GM18499 (cell line): ENCODE measurements around the gene AUTS2.

Source experiments
- ATAC-seq: cut with Tn5 transposase; IDR thresholded peaks from one replicate; pipeline ENCODE4 v1.9.1; 2021; ENCODE audit warnings: moderate number of reproducible peaks; ENCODE audit not compliant: insufficient read depth, unreplicated experiment

The AUTS2 gene

DNA sequence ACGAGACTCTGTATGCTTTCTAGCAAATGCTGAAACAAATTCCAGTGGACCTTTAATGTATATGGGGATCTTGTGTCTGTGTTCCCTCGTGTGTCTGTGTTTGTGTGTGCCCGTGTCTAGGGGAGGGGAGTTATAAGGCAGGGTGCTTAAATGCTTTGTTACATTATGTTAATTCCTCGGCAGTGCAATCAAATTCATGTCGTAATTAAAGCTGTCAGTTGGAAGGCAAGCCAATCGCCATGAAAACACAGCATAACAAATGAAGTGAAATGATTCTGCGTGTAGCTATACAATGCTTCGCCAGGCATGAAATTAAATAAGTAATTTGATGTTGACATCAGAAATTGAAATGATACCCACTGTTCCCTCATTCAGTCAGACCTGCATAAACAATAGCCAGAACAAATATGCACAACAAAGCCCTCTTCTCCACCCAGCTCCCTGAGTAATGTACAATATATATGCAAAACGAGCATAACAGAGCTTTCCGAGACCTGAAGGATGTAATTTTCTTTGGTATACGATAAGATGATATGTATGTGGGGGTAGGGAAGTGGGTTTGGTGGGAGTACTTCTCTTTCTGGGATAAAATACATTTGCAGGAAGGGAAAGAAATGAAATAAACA lies 534.1 kb downstream of the AUTS2 start:
- ATAC-seq = no peak

DNA sequence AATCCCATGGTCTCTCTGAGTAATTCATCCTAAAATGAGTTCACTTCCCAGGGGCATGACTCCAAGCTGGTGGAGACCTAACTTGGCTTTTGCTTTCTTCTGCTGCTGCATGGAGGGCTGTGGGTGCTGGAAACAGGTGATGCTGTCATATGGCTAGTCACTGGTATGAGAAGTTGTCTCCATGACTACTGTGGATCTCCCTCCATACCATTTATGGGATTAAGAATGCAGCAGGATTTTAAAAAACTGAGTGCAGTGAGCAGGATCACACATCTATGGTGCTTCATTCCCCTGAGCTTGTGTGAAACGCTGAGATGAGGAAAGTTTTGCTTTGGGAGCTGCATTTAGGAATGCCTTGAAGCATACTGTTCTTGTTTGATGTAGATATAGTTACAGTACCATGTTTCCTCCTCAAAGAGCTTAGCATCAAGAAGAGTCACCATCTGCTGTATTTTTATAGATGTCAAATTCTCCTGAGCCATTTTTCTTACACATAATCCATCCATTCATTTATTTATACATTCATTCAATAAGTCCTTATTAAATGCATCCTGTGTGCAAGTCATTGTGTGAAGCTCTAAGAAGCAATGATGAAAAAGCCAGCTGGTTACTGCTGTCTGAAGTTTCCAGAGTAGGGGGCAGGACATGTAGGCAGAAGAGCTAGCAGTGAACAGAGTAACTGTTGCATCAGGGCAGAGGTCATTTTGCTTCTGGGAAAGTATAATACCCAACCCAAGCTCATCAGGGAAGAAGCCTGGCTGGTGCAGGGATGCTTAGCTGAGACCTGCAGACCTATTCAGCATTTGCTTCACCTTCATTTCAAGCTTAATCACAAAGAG lies 534.8 kb downstream of the AUTS2 start:
- ATAC-seq = no peak

DNA sequence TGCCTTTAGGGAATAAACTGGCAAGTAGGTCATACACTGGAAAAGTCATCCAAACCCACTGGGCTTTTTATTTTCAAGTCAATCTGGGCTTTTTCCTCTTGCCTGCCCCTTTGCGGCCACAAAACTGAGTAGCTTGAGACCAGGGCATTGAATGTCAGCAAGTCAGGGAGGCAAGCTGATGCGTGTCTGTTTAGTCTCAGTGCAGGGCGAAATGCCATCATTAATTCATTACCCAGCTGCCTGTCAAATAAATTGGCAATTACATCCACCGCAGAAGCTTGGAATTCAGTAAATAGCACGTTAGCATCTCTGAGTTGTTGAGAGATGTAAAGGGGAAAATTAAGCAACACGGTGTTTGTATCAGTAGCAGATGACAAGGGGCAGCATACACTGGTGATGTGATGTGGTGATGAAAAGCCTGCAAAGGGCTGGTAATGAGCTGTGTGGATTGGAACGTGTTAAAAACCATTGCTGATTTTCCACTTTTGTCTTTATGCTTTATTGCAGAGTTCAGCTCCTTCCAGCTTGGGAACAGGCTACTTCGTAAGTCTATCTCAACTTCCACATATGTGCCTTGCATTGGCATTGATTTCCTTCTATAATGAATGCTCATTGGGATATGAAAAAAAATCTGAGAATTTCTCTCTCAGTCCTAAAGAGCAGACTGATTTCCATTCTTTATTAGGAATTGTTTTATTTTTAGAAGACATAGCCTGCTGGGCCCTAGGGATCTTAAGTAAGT lies 535.9 kb downstream of the AUTS2 start:
- ATAC-seq = no peak

DNA sequence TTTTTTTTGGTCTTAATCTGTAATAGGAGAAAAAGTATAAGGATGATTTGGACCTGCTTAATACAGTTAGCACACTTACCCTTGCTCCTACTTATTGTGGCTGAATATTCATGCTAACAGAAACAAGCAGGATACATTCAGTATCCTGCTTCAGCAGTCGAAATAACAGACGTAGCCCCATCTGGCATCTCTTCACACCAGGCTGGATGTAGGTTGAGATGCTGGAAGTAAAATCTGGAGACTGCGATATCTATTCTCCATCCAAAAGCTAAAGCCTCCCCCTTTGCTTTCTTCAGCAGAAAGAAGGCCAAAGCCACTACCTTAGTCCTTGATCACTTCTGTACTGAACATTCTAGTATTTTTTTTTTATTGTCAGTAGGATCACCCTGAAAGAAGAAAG lies 537.4 kb downstream of the AUTS2 start:
- ATAC-seq = no peak

DNA sequence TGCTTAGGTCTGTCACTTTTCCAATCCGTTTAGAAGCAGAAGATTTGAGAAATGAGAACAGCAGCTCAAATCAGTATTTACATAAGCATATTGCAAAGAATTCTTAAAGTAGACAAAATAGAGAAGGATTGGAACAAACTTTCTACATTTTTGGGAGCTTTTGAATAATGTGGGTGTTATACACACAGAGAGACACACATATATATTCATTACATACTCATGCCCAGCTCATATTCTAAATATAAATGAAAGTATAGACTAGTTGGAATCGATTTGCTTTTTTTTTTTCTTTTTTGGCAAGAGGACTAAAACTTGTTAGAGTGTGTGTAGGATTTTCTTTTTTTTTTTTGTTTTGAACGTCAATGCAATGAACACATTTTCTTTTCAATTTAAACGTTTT lies 538.9 kb downstream of the AUTS2 start:
- ATAC-seq = no peak

DNA sequence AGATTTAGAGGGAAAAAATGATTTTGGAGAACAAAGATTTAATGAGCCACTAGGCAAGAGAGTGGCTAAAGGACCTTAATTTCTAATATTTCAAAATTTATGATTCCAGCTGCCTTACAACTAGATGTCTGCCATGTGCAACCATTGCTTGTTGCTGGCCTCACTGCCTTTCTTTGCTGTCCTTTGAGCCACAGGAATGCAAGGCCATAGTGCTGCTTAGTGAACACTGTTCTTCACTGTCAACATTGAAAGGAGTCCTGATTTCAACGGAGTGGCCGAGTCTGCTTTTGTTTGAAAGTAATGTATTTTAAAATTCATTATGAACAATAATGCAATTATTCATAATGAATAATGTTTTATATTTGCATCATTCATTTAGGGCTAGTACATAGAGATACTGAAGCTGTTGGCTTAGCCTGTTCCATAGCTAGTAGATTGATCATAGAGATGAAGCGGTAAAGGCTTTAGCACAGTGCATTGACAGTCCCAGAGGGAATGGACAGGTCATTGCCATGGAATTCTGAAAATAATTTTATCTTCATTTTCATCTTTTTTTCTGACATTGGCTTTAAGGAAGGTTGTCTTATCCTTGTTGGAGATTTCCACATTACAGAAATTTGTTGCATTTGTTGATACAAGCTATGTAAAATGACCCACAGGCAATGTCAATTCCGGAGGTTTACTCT lies 544.1 kb downstream of the AUTS2 start:
- no peak for ATAC-seq

DNA sequence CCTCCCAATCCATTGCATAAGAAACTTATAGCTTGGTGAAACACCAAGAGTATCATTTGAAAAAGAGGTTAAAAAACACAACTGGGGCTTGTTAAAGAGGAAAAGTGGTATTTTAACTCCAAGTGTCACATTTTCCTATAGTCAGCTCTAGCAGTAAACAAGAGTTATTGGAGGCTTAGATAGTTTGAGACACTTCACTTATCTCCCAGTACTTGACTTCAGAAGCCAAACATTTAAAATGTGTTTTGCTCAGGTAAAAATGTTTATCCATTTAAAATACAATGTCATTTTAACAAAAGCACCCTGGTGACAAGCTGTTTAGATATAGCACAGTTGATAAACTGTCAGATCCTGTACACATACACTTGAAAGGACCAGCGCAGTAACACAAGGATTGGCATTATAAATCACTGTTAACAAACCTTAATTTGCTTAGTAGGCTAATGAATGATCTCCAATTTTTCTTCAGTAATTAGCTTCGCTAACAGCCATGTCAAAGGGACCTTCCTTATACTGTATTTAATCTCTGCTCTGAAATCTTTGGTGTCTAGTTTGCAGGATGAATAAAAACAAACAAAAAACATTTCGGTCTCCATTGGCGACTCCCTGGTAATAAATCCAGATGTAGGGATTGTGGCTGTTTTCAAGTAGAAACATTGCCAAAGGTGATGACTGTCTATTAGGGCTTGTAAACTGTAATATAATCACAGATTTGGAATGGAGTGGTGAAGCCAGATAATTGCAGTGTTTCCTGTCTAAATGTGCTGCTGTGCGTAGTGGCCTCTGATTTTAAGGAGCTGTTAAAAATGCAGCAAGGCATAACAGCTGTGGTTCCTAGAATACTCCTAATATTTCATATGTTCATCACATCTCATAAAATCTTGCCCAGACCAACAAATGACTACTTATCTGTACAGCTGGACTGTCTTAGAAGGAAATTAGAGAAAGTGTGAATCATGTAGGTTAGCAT lies 545.1 kb downstream of the AUTS2 start:
- no peak for ATAC-seq

DNA sequence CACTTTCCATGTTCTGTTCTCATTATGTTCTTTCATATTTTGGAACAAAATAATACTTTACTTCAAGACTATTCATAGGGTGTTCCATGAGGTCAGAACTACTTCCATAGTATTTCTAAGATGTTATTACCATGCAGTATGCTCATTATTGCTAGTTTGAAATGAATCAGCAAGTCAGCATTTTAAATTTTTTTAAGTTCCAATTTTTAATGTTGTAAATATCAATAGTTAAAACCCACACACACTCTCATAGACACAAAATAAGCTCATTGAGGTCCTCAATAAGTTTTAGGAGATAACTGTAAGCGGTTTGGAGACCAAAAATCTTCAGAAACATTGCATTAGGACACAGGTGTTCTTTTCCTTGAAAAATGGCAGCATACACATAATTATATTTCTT lies 550.7 kb downstream of the AUTS2 start:
- ATAC-seq = no peak

DNA sequence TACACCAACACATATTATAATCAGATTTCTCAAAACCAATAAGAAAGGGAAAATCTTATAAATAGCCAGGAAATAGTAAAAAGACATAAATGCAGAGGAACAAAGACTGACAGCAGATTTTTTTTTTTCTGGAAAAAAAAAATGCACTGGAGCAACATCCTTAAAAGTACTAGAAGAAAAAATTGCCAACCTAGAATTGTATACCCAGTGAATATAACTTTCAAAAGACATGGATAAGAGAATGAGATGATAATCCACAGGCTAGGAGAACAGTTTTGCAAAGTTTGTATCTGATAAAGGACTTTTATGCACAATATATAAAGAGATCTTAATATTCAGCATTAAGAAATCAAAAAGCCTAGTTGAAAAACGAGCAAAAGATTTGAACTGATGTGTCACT lies 554.0 kb downstream of the AUTS2 start:
- no peak for ATAC-seq

DNA sequence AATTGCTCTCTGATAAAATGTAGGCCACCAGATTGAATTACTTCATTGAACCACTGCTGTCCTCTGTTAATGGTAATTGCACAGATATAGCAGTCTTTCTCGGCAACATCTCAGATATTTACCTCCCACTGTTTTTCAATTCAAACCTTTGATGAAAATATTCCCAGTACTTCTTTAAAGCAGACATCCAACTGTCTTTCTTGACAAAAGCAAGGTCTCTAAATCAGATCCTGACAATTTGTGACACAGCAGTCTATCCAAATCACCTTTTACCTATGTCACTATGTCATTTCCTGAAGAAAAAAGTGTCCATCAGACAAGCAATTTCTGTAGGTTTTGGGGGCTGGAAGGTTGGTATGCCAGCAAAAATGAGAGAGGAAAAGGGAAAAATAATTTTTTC lies 555.7 kb downstream of the AUTS2 start:
- ATAC-seq = no peak

DNA sequence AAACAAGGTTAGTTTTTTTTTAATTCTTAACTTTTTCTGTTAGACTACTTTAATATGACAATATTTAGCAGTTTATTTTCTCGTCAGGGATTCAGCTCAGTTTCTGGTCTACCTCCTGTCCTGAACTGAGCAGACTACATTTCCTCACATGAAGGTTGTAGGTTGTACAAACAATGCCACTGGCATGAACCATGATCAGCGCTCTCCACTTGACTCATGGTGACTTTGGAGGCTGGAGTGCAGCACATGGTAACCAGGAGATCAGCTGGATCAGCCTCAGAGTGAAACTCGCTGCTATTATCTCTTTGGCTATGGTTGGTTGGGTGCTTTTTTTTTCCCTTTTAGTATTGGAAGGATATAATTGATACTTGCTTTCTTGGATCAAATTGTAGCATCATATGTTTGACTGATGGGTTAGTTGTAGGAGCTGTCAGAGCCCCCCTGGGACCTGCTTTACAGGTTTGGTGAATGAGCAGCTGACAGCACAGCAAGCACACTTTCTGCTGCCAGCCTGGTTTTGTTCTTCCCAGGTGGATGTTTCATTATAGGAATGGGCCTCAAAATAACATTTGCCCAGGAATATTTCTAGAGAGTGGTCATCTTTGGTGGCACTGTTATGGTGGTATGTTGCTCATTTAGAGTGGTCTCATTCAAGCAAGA lies 556.4 kb downstream of the AUTS2 start:
- no peak for ATAC-seq

DNA sequence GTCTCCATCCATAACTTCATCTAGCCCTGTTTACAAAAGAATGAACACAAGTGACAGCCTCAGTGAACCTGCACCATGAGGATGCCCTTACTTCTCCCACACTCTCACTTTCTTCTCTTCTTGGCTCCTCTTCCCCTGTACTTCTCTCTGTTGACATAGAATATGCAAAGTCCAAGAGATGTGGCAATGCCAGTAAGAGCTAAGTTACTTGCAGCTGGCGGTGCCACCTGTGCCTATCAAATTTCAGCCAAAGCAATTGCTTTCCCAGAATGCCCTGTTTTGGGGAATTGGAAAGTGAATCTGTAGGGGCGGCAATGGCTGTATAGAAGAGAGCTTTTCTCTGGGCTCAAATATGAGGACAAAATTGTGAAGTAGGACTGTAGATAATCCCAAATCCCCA lies 557.8 kb downstream of the AUTS2 start:
- ATAC-seq = no peak

DNA sequence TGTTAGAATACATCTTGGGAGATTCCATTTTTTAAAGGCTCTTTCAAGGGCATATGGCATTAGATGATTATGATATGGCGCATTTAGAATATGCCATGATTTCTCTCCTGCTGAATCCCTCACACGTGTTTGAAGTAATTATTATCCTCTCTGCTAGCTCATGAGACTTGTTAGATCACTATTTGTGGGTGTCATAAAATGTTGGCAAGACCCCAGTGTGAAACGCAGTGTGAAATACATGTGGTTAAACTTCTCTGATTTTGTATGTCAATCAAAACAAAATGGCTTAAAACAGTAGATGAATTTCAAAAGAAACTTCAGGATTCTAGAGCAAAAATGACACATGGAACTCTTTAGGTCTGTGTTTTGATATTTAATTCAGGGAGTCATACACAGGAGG lies 560.8 kb downstream of the AUTS2 start:
- ATAC-seq = no peak

DNA sequence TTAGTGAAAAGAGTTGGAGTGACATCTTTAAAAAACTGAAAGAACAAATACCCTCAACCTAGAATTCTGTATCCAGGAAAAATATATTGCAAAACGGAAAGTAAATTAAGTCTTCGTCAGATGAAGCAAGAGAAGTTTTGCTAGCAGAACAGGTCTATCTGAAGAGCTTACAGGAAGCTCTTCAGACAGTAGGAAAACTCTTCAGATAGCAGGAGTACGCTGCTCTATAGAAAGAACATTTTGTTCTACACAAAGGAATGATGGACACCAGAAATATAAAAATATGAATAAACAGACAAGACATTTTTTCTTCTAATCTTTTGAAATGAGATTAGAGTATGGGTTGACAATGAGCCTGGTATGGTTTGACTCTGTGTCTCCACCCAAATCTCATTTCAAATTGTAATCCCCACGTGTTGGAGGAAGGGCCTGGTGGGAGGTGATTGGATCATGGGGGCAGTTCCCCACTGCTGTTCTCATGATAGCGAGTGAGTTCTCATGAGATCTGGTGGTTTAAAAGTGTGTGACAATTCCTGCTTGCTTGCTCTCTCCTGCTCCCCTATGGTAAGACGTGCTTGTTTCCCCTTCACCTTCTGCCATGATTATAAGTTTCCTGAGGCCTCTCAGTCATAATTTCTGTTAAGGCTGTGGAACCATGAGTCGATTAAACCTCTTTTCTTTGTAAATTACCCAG lies 567.3 kb downstream of the AUTS2 start:
- ATAC-seq = no peak

DNA sequence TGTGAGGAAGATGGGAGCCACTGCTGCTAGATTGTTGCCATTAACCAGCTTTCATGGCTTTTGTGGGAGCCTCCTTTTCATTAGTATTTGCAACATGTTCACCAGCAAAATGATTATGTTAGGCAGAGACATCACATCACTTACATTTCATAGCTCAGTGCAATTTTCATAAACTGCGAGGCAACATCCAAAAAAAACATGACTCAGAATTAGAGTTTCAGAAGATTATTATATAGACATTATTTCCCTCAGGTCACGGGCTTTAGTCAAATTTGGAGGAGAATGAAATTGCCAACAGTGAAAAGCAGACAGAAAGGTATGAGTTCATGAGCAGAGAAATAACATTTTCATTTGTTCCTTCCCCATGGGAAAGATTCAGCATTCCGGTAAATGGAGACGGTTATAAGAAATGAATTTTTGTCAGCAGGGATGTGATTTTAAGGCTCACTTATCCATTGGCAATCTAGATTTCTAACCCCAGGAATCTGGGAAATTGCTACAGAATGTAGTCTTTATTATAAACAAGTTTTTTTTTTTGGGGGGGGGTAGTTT lies 573.2 kb downstream of the AUTS2 start:
- ATAC-seq = no peak

DNA sequence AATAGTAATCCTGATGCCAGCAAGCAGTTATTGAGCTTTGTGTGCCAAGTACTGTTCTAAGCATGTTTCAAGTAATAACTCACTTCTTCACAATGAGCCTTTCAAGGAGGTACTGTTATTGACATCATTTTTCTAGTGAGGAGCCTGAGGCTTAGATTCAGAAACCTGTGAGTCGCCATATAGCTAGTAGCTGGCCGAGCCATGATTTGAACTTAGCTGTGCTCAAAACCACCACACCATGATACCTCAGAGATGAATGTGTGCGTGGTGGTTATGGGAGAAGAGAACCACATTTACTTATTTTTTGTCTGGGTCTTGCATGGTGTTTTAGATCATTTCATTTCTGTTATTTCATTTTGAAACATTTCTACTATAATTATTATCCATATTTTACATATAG lies 578.9 kb downstream of the AUTS2 start:
- ATAC-seq = no peak

DNA sequence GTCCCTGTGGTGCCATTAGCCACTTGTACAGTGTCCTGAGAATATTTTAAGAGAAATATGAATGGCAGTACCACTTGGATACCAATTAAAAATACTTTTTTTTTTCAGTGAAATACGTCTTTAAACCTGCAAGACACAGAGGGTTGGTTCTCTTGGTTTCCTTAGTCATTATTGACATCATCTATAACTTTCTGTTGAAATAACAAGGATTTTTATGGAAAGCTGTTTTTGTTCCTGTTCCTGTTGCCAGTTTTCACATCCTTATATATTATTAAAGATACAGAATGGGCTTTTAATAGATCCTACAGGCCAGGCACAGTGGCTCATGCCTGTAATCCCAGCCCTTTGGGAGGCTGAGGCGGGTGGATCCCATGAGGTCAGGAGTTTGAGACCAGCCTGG lies 579.9 kb downstream of the AUTS2 start:
- no peak for ATAC-seq

DNA sequence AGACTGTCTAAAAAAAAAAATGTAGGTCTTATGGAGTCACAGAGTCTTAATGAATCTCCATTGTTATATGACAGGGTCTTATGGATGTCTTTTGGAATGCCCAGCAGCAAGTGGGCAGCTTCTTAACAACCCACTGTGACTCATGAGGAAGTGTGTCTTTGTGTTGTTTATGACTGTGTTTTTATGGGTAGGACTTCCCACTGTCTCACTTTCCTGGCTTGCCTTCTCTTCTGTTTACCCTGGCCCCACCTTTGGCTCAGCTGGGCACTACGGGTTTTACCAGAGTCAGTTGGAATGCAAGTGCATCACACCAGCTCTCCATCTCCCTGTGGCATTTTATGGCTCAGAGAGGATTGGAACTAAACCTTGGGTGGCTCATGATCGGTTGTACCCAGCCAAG lies 580.5 kb downstream of the AUTS2 start:
- ATAC-seq = no peak
